Activated CD4-positive, alpha-beta T cell treated with anti-CD3 and anti-CD28 coated beads, Interleukin-2, amount 50 U/mL, for 1 hour (primary cell): ENCODE data around the gene TRIM31.

Experiments
- DNase-seq: peaks from one replicate; pipeline ENCODE4 v3.0.0-alpha.2; 2020

The TRIM31 gene

GRCh38 chr6:30112402-30112994 is 392 bp downstream of the TRIM31 start:
- DNase-seq: no peak

- no peak for DNase-seq
These were observed 1.5 kb downstream of the TRIM31 start for GRCh38 chr6:30111266-30111856.

- no peak for DNase-seq
These were observed 8.2 kb downstream of the TRIM31 start for GRCh38 chr6:30104661-30105060.

- DNase-seq: no peak
These were observed 9.1 kb downstream of the TRIM31 start for GRCh38 chr6:30103872-30104179.

- DNase-seq: peak; percentile 81
These were observed 9.7 kb downstream of the TRIM31 start for GRCh38 chr6:30102970-30103871.

- no peak for DNase-seq
These were observed 10.4 kb downstream of the TRIM31 start for GRCh38 chr6:30102414-30102969.

GRCh38 chr6:30101444-30102413 is 11.2 kb downstream of the TRIM31 start:
- DNase-seq: peak; percentile 57

- DNase-seq: peak; percentile 14
These were observed 12.1 kb downstream of the TRIM31 start for GRCh38 chr6:30100585-30101443.

GRCh38 chr6:30100154-30100553 is 12.7 kb downstream of the TRIM31 start:
- no peak for DNase-seq

- DNase-seq: no peak
These were observed 14.8 kb downstream of the TRIM31 start for GRCh38 chr6:30097902-30098768.

- no peak for DNase-seq
These were observed 16.1 kb downstream of the TRIM31 start for GRCh38 chr6:30096829-30097228.

GRCh38 chr6:30093951-30094661 is 18.8 kb downstream of the TRIM31 start:
- DNase-seq: no peak

- no peak for DNase-seq
These were observed 19.9 kb downstream of the TRIM31 start for GRCh38 chr6:30092852-30093543.

GRCh38 chr6:30091577-30092381 is 21.1 kb downstream of the TRIM31 start:
- DNase-seq: no peak

GRCh38 chr6:30087876-30088275 is 25.0 kb downstream of the TRIM31 start:
- no peak for DNase-seq

- no peak for DNase-seq
These were observed 35.7 kb downstream of the TRIM31 start for GRCh38 chr6:30077218-30077617.

- DNase-seq: no peak
These were observed 36.8 kb downstream of the TRIM31 start for GRCh38 chr6:30075790-30076732.
